Brain microvascular endothelial cell (primary cell): ENCODE measurements around the gene YPEL1.

Experiments used
- DNase-seq: peaks from one replicate; pipeline ENCODE4 v3.0.0-alpha.2; 2020
- H3K27ac ChIP-seq: fragments of 250-450 bp; sonication (Bioruptor Pico); 2 replicates; pipeline ENCODE4 v1.5.1; 2020; ENCODE audit warnings: mild to moderate bottlenecking, moderate library complexity
- H3K27me3 ChIP-seq: fragments of 250-450 bp; sonication (Bioruptor Pico); replicated peaks from 2 replicates; pipeline ENCODE4 v1.5.1; 2020; ENCODE audit warnings: mild to moderate bottlenecking
- H3K36me3 ChIP-seq: fragments of 250-450 bp; sonication (Bioruptor Pico); replicated peaks from 2 replicates; pipeline ENCODE4 v1.5.1; 2020; ENCODE audit warnings: mild to moderate bottlenecking
- H3K4me3 ChIP-seq: 2 replicates; pipeline ENCODE4 v1.5.1; 2011; ENCODE audit warnings: low read depth, mild to moderate bottlenecking, control low read depth, low read length, moderate library complexity
- in situ Hi-C: cut with HindIII; loops from 2 replicates; pipeline ENCODE4 v1.10.0; 2017; ENCODE audit warnings: low sequenced_read_pairs, low pct_ligation_motif_present
- TF ChIP-seq, protein P1 (sequence below): IDR thresholded peaks from 2 replicates; pipeline ENCODE4 v1.5.1; 2011; ENCODE audit warnings: low read depth, mild to moderate bottlenecking, moderate library complexity, low read length, control low read depth, inconsistent platforms; ENCODE audit errors: missing control alignments

The YPEL1 gene

DNA sequence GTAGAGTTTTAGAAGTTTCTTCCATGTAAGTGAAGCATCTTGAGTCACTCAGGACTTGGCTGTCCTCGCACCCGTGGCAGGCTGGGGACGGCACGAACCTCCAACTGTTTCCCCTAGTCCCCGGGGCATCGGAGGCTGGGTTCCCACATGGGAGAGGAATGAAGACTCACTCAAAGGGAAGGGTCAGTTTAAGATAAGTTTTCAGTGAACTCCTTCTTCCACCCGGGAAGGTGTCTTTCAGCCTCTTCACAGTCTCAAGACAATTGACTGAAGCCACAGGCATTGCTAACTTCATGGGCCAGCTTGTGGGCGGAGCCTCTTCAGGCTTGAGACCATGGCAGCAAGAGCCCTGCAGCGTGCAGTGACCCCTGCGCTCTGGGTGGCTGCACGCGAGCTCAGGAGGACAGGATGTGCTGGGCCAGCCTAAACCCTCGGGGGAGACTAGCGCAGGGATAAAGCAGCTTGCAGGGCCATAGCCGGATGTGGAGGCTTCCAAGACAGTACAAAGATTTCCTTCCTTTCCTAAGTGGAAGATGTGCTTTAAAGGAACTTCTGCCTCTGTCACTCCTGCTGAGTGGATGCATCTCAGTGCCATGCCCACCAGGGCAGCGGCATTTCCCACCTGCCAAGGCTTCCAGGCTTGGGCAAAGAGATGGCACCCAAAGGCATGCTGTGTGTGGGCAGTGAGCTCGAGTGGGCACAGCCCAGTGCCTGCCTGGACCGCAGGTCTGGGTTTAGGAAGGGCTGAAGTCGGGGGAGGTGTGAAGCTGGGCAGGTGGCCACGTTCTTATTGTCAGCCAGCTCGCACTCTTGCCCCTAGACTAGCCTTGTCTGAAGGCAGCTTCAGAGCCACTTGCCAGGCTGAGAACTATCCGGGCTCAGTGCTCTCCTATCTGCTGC, 36.9 kb downstream of the YPEL1 start:
- in situ Hi-C loops, result no loop called here
- H3K27ac ChIP-seq, result peak overlapping the region; percentile 65
- peak; percentile 25 for DNase-seq
- TF ChIP-seq, protein P1, sequence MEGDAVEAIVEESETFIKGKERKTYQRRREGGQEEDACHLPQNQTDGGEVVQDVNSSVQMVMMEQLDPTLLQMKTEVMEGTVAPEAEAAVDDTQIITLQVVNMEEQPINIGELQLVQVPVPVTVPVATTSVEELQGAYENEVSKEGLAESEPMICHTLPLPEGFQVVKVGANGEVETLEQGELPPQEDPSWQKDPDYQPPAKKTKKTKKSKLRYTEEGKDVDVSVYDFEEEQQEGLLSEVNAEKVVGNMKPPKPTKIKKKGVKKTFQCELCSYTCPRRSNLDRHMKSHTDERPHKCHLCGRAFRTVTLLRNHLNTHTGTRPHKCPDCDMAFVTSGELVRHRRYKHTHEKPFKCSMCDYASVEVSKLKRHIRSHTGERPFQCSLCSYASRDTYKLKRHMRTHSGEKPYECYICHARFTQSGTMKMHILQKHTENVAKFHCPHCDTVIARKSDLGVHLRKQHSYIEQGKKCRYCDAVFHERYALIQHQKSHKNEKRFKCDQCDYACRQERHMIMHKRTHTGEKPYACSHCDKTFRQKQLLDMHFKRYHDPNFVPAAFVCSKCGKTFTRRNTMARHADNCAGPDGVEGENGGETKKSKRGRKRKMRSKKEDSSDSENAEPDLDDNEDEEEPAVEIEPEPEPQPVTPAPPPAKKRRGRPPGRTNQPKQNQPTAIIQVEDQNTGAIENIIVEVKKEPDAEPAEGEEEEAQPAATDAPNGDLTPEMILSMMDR, result no peak
- peaks cover 41% of the 10 kb centered on the region for H3K36me3 ChIP-seq
- H3K4me3 ChIP-seq, result no peak overlapping the region
- H3K27me3 ChIP-seq, result no peaks in the 10 kb centered on the region

DNA sequence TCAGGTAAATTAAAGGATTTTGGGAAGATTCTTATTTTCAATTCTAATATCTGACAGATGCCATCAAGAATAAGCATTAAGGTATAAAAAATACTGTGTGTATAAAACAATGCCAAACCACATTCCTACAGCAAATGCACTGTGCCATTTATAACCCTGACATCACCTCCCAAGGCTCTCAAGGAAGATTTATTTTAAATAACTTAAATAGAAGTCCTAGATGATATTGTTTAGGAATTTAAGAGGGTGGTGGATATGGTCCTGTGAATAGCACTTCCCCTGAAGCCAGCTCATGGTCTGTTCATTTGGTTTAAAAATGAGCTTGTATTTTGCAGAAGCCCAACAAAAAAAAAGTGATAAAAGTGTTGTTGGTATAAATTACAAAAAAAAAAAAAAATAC, 37.7 kb downstream of the YPEL1 start:
- TF ChIP-seq, protein P1, result no peak
- in situ Hi-C loops, result no loop called here
- Histone ChIP-seq H3K27me3 (no peaks in the 10 kb centered on the region), H3K27ac (peak overlapping the region; percentile 65), H3K36me3 (peaks cover 46% of the 10 kb centered on the region), H3K4me3 (no peak overlapping the region)
- peak; percentile 59 for DNase-seq

DNA sequence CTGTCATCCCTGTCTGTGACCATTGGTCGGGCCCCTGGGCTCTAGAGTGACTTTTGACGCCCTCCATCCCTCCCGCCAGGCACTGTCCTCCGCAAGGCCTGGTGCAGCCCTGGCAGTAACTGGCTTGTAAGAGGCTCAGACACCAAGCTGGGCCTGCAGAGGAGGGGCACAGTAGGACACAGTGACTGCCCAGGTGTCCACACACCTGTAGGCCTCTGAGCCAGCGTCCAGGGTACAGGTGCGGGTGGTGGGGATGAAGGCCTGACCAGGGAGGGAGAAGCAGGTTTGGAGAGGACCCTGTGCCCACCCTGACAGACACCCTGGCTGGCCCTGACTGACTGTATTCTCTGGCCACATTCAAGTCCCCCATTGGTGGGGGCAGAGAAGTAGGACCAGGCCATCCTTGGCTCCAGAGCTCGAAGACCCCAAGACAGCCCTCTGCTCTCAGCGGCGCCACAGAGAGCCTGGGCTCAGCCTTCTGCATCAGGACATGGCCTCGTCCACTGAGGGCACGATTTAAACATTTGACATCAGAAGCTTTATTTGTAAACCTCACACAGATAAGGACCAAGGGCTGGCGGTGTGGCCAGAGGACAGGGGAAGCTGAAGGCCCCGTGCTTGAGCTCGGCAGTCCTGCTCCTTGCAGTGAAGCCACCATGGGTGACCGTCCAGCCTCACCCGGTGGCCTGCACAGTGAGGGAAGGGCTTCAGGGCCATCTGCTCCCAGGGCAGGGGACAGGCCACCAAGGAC, 38.4 kb downstream of the YPEL1 start:
- peaks cover 51% of the 10 kb centered on the region for H3K36me3 ChIP-seq
- peak overlapping the region; percentile 65 for H3K27ac ChIP-seq
- TF ChIP-seq, protein P1, result no peak
- no peaks in the 10 kb centered on the region for H3K27me3 ChIP-seq
- in situ Hi-C loops, result no loop called here
- DNase-seq, result no peak
- no peak overlapping the region for H3K4me3 ChIP-seq

DNA sequence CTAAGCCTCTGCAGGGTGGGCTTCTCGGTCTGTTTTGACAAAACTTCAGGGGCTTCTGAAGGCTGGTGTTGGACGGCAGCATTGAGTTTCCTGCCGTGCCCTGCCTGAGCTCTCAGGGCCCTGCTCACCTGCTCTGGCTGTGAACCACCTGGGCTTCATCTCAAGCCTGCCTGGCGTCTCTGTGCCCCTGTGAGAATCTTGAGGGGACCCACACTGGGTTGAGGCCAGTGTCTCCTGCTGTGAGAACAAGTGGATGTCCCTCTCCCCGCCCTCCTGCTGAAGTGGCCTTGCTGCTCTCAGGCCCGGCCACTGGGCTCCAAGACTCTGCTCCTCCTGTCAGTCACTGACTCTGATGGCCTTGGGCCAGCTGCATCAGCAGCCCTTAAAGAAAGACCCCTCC, 39.5 kb downstream of the YPEL1 start:
- Histone ChIP-seq H3K4me3 (no peak overlapping the region), H3K36me3 (peaks cover 49% of the 10 kb centered on the region), H3K27ac (no peak overlapping the region), H3K27me3 (no peaks in the 10 kb centered on the region)
- DNase-seq, result no peak
- TF ChIP-seq, protein P1, result no peak
- in situ Hi-C loops, result no loop called here

DNA sequence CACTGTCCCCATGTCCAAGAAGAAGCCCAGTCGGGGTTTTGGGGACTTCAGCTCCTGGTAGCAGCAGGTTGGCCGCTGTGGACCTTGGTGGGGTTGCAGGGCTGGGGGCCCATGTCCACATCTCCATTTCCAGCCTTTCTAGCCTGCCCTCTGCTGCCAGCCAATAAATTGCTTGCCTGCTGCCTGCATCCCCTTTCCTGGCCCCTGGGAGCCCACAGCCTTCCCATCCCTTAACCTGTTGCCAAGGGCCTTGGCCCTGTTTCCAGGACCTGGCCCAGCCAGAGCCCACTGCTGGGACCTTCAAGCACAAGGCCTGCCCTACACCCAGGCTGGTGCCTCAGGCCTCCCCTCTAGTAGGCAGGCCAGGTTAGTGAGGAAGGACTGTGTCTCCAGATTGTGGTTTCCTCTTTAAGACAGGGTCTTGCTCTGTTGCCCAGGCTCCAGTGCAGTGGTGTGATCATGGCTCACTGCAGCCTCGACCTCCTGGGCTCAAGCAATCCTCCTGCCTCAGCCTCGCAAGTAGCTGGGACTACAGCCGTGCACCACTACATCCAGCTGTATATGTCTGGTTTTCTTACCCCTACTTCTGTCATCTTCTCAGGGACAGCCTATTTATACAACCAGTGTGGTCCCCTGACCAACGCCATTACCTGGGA, 40.0 kb downstream of the YPEL1 start:
- in situ Hi-C loops, result no loop called here
- H3K27me3 ChIP-seq, result no peaks in the 10 kb centered on the region
- no peak overlapping the region for H3K27ac ChIP-seq
- DNase-seq, result no peak
- no peak overlapping the region for H3K4me3 ChIP-seq
- peaks cover 49% of the 10 kb centered on the region for H3K36me3 ChIP-seq
- TF ChIP-seq, protein P1, result no peak
